SH-SY5Y (cell line): ENCODE measurements around the gene MYO1B.

Experiments used
- GATA2 ChIP-seq: IDR thresholded peaks from 2 replicates; pipeline ENCODE4 v1.6.1; 2011; ENCODE audit warnings: mild to moderate bottlenecking, low read depth, low read length
- GATA3 ChIP-seq: IDR thresholded peaks from 2 replicates; pipeline ENCODE4 v1.6.1; 2011; ENCODE audit warnings: low read depth, mild to moderate bottlenecking, low read length, moderate library complexity

DNA sequence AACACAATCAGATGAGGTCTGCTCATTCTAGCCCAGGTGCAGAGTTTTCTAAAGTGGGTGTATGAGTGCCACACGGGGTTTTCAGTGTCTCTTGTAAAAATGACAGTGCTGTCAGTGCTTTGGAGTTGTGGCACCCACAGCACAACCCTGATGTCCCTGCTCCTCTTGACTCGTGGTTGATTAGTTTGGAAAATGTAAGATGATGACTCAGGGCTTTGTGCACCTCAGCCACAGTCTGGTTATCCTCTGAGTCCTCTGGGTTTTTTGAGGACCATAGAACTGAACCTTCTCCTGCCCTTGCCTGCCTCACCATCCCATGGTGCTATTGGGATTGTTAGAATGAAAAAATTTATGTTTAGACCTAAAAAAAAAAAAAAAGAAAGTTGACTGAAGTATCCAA is 105.6 kb downstream of the MYO1B start:
- no peak for TF ChIP-seq GATA2
- TF ChIP-seq GATA3: no peak
